Upper lobe of left lung (tissue), 6 donors: ENCODE measurements around the gene MED22. TPM values are rescaled to one million over a fixed set of nuclear protein-coding genes. Genes with fewer than 3 reads are reported as not detected.

Experiments
- ATAC-seq, 2 donors: fragments of 200-7000 bp; cut with Tn5 transposase; one replicate each; pipeline ENCODE4 v1.9.1; 2022; ENCODE audit warnings: mild to moderate bottlenecking in 2 of 2, moderate library complexity in 2 of 2; ENCODE audit not compliant: low FRiP score in 2 of 2
- DNase-seq, 2 donors: peaks; one replicate each; pipeline ENCODE4 v3.0.0-alpha.2; 2019 to 2020
- H3K27ac ChIP-seq, 4 donors: fragments of 200-600 bp; sonication (generic); one replicate each; pipeline ENCODE4 v1.5.1; 2016 to 2019
- H3K27me3 ChIP-seq, 4 donors: fragments of 200-600 bp; sonication (generic); one replicate each; pipeline ENCODE4 v1.5.1; 2017 to 2019
- H3K36me3 ChIP-seq, 4 donors: fragments of 200-600 bp; sonication (generic); one replicate each; pipeline ENCODE4 v1.5.1; 2016 to 2019
- H3K4me1 ChIP-seq, 4 donors: fragments of 200-600 bp; sonication (generic); one replicate each; pipeline ENCODE4 v1.5.1; 2018 to 2019
- H3K4me3 ChIP-seq, 4 donors: fragments of 200-600 bp; sonication (generic); one replicate each; pipeline ENCODE4 v1.5.1; 2017 to 2019; ENCODE audit warnings: mild to moderate bottlenecking in 2 of 4, moderate library complexity in 1 of 4
- H3K9me3 ChIP-seq, 4 donors: fragments of 200-600 bp; sonication (generic); one replicate each; pipeline ENCODE4 v1.5.1; 2018 to 2019
- EP300 ChIP-seq, 4 donors: sonication (generic); formaldehyde crosslinking; IDR thresholded peaks; one replicate each; pipeline ENCODE4 v1.5.1; 2017; ENCODE audit warnings: antibody characterized with exemption in 4 of 4, control low read depth in 2 of 4
- POLR2A ChIP-seq, 4 donors: fragments of 450-650 bp; IDR thresholded peaks; one replicate each; pipeline ENCODE4 v1.5.1; 2016 to 2017; ENCODE audit warnings: antibody characterized with exemption in 4 of 4, mild to moderate bottlenecking in 2 of 4
- POLR2AphosphoS5 ChIP-seq, 2 donors: sonication (generic); formaldehyde crosslinking; IDR thresholded peaks; one replicate each; pipeline ENCODE4 v1.5.1; 2017; ENCODE audit warnings: antibody characterized with exemption in 2 of 2
- WGBS, 2 donors: methylation state at CpG; one replicate each; pipeline ENCODE4 v1.1.5; 2017 to 2018; 5-methylcytosine and 5-hydroxymethylcytosine counted together
- total RNA-seq, 6 donors: library from RNA; depleted of rRNA in 4 of 6; stranded (reverse); fragments of >200 nt in 4 of 6; gene quantifications; one replicate each; pipeline versions ENCODE4 v1.1.0 to v1.2.1, GENCODE V29; 2016 to 2021
- TF ChIP-seq, protein P1 (sequence below), 6 experiments: fragments of 450-650 bp in 4 of 6; fragments of 200-600 bp in 2 of 6; sonication (generic) in 2 of 6; IDR thresholded peaks; one replicate each; pipeline ENCODE4 v1.5.1; 2016 to 2019; ENCODE audit warnings: antibody characterized with exemption in 6 of 6
- donor health status: DM: no; HTN: no; CAD: no; lungs with moderate emphysema.
- donor health status: DM: no; HTN: yes; CAD: no; lungs with severe emphysema.

Gene MED22
- total RNA-seq, 6 donors from 2014 or later: 28.1 to 41.0 (median 30.5) TPM

DNA sequence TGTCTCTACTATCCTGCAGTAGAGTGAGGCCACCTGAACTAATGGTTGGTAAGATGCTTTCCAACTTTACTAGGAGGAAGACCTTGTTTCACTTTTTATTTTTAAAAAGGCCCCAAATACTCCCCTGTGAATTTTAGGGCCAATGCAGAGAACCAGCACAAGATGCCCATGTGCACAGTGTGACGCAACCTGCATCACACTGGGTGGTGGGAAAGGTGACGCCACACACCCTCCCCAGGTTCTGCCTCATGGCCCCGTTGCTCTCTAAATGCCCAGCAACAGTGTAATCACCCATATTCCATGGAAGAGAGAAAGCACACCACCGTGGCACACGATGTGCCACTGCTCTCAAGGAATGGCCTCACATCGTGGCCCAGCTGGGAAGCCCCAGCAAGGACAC, 21.5 kb upstream of the MED22 start:
- DNase-seq (no peak), ATAC-seq (no peak)
- H3K36me3 ChIP-seq: peaks cover 23 to 68% (median 34%) of the 10 kb centered on the region in 4 donors
- H3K9me3 ChIP-seq: no peaks in the 10 kb centered on the region
- no peak for TF ChIP-seq POLR2AphosphoS5 (IDR thresholded peaks at IDR 0.05)
- no peaks in the 10 kb centered on the region for H3K27me3 ChIP-seq
- H3K27ac ChIP-seq: peak overlapping the region in 2 of 4 donors; percentile 10 to 49
- peaks cover 61 to 68% (median 65%) of the 10 kb centered on the region in 4 donors for H3K4me1 ChIP-seq
- no peak overlapping the region for H3K4me3 ChIP-seq
- 54 to 76% methylated on average over 4 to 6 of the region's 6 CpGs for whole genome bisulfite sequencing, 2 donors

DNA sequence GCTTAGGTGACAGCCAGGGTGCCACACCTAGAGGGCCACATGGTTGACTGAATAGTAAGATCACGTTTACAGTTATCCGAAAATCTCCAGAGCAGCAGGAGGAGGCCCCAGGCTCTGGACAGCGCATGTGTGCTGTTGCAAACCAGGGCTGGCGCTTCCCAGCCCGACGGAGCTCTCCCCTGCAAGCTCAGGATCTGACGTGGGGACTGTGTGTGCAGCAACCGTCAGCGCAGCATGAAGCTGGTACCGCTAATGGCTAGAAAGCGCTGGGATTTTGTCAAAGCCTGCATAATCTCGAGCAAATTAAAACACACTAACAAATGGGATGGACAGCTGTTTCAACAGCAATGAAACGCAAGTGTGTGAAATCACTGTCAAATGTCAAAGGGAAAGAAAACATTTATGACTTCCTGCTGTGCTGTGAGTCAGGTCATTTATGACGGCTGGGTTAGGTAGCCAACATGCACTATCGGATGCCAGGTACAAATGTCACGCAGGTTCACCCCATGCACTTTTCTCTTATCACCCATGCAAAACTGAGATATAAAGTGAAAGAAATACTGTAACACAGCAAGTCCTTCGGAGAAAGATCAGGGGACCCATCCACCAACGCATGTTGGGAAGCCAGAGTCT, 20.4 kb upstream of the MED22 start:
- Histone ChIP-seq H3K9me3 (no peaks in the 10 kb centered on the region), H3K4me3 (no peak overlapping the region), H3K36me3 (peaks cover 33 to 79% (median 45%) of the 10 kb centered on the region in 4 donors), H3K27ac (no peak overlapping the region), H3K4me1 (peaks cover 53 to 60% (median 57%) of the 10 kb centered on the region in 4 donors), H3K27me3 (no peaks in the 10 kb centered on the region)
- DNase-seq (no peak), ATAC-seq (no peak)
- WGBS, 2 donors: 80% methylated on average over 18 of the region's 18 CpGs
- TF ChIP-seq POLR2AphosphoS5 (IDR thresholded peaks at IDR 0.05): no peak
- TF ChIP-seq EP300 (IDR thresholded peaks at IDR 0.05): no peak
- TF ChIP-seq, protein P1, sequence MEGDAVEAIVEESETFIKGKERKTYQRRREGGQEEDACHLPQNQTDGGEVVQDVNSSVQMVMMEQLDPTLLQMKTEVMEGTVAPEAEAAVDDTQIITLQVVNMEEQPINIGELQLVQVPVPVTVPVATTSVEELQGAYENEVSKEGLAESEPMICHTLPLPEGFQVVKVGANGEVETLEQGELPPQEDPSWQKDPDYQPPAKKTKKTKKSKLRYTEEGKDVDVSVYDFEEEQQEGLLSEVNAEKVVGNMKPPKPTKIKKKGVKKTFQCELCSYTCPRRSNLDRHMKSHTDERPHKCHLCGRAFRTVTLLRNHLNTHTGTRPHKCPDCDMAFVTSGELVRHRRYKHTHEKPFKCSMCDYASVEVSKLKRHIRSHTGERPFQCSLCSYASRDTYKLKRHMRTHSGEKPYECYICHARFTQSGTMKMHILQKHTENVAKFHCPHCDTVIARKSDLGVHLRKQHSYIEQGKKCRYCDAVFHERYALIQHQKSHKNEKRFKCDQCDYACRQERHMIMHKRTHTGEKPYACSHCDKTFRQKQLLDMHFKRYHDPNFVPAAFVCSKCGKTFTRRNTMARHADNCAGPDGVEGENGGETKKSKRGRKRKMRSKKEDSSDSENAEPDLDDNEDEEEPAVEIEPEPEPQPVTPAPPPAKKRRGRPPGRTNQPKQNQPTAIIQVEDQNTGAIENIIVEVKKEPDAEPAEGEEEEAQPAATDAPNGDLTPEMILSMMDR (IDR thresholded peaks at IDR 0.05): no peak
- no peak for TF ChIP-seq POLR2A (IDR thresholded peaks at IDR 0.05)

GRCh38 chr9:133367778-133368177, 19.8 kb upstream of the MED22 start:
- DNase-seq (no peak), ATAC-seq (no peak)
- H3K27ac ChIP-seq: no peak overlapping the region
- peaks cover 47 to 54% (median 51%) of the 10 kb centered on the region in 4 donors for H3K4me1 ChIP-seq
- H3K27me3 ChIP-seq: no peaks in the 10 kb centered on the region
- WGBS, 2 donors: 92% methylated on average over 10 of the region's 10 CpGs; no CpG with 5 or more reads in 1 of the 2 donors
- TF ChIP-seq, protein P1 (IDR thresholded peaks at IDR 0.05): no peak
- TF ChIP-seq POLR2A (IDR thresholded peaks at IDR 0.05) (no peak), POLR2AphosphoS5 (IDR thresholded peaks at IDR 0.05) (no peak)
- H3K9me3 ChIP-seq: no peaks in the 10 kb centered on the region
- no peak overlapping the region for H3K4me3 ChIP-seq
- H3K36me3 ChIP-seq: peaks cover 33 to 79% (median 47%) of the 10 kb centered on the region in 4 donors

GRCh38 chr9:133367221-133367620, 19.3 kb upstream of the MED22 start:
- TF ChIP-seq, protein P1 (IDR thresholded peaks at IDR 0.05): no peak
- no peak for TF ChIP-seq POLR2AphosphoS5 (IDR thresholded peaks at IDR 0.05)
- no peak for TF ChIP-seq POLR2A (IDR thresholded peaks at IDR 0.05)
- TF ChIP-seq EP300 (IDR thresholded peaks at IDR 0.05): no peak
- Histone ChIP-seq H3K4me1 (peaks cover 41 to 48% (median 46%) of the 10 kb centered on the region in 4 donors), H3K27ac (no peak overlapping the region), H3K27me3 (no peaks in the 10 kb centered on the region), H3K4me3 (no peak overlapping the region), H3K9me3 (no peaks in the 10 kb centered on the region), H3K36me3 (peaks cover 33 to 84% (median 49%) of the 10 kb centered on the region in 4 donors)
- DNase-seq: no peak
- no peak for ATAC-seq
- WGBS, 2 donors: 94% methylated on average over 15 to 18 of the region's 22 CpGs

- Histone ChIP-seq H3K9me3 (no peaks in the 10 kb centered on the region), H3K4me1 (peaks cover 33 to 40% (median 38%) of the 10 kb centered on the region in 4 donors), H3K27ac (no peak overlapping the region), H3K36me3 (peaks cover 34 to 91% (median 56%) of the 10 kb centered on the region in 4 donors), H3K27me3 (no peaks in the 10 kb centered on the region), H3K4me3 (no peak overlapping the region)
- 89 to 93% methylated on average over 9 to 11 of the region's 11 CpGs for WGBS, 2 donors
- TF ChIP-seq POLR2AphosphoS5 (IDR thresholded peaks at IDR 0.05) (no peak), EP300 (IDR thresholded peaks at IDR 0.05) (no peak), POLR2A (IDR thresholded peaks at IDR 0.05) (no peak)
- TF ChIP-seq, protein P1 (IDR thresholded peaks at IDR 0.05): no peak
- no peak for ATAC-seq
- DNase-seq: no peak
Measured at GRCh38 chr9:133366435-133366834, 18.5 kb upstream of the MED22 start.
